OCI-LY1 (cell line): ENCODE measurements around the gene PACS2.

ENCODE experiments used
- H2AFZ ChIP-seq: fragments of 200-600 bp; sonication (generic), shearing (Covaris generic); 2 replicates; pipeline ENCODE4 v1.6.0; 2014; ENCODE audit warnings: antibody characterized with exemption, mild to moderate bottlenecking, low read length
- H3F3A ChIP-seq: fragments of 200-600 bp; sonication (generic), shearing (Covaris generic); 2 replicates; pipeline ENCODE4 v1.6.0; 2014; ENCODE audit warnings: mild to moderate bottlenecking, antibody characterized with exemption, low read length, moderate library complexity; ENCODE audit not compliant: insufficient read depth
- H3K27ac ChIP-seq: fragments of 200-600 bp; sonication (generic); 2 replicates; pipeline ENCODE4 v1.5.1; 2014; ENCODE audit warnings: low read length, mixed run types, mild to moderate bottlenecking, low read depth; ENCODE audit not compliant: poor library complexity, severe bottlenecking
- H3K27me3 ChIP-seq: fragments of 200-600 bp; sonication (generic); 2 replicates; pipeline ENCODE4 v1.6.0; 2014; ENCODE audit warnings: antibody characterized with exemption, mild to moderate bottlenecking, low read length, moderate library complexity; ENCODE audit not compliant: insufficient read depth
- H3K36me3 ChIP-seq: fragments of 200-600 bp; sonication (generic); 2 replicates; pipeline ENCODE4 v1.6.1; 2014; ENCODE audit warnings: mild to moderate bottlenecking, antibody characterized with exemption, low read length, moderate library complexity, mixed read lengths; ENCODE audit not compliant: insufficient read depth
- H3K4me1 ChIP-seq: fragments of 200-600 bp; sonication (generic); 2 replicates; pipeline ENCODE4 v1.5.1; 2014; ENCODE audit warnings: mild to moderate bottlenecking, low read length, moderate library complexity; ENCODE audit not compliant: insufficient read depth, severe bottlenecking
- H3K4me2 ChIP-seq: fragments of 200-600 bp; sonication (generic), shearing (Covaris generic); 2 replicates; pipeline ENCODE4 v1.6.1; 2014; ENCODE audit warnings: low read length
- H3K4me3 ChIP-seq: fragments of 200-600 bp; sonication (generic); 2 replicates; pipeline ENCODE4 v1.5.1; 2014; ENCODE audit warnings: low read length, low read depth, mild to moderate bottlenecking, mixed read lengths; ENCODE audit not compliant: poor library complexity, severe bottlenecking
- H3K79me2 ChIP-seq: fragments of 200-600 bp; shearing (Covaris generic); 2 replicates; pipeline ENCODE4 v1.6.1; 2016; ENCODE audit warnings: mixed run types, low read length, mixed read lengths; ENCODE audit not compliant: insufficient read depth
- H3K9ac ChIP-seq: fragments of 200-600 bp; sonication (generic), shearing (Covaris generic); 2 replicates; pipeline ENCODE4 v1.6.1; 2014; ENCODE audit warnings: mild to moderate bottlenecking, low read length, mixed read lengths
- H3K9me2 ChIP-seq: fragments of 200-600 bp; sonication (generic), shearing (Covaris generic); 2 replicates; pipeline ENCODE4 v1.6.1; 2014; ENCODE audit warnings: low read depth, mild to moderate bottlenecking, low read length, mixed read lengths
- H3K9me3 ChIP-seq: fragments of 200-600 bp; shearing (Covaris generic); 2 replicates; pipeline ENCODE4 v1.6.1; 2014; ENCODE audit warnings: low read length, mixed read lengths
- H4K20me1 ChIP-seq: fragments of 200-600 bp; sonication (generic), shearing (Covaris generic); 2 replicates; pipeline ENCODE4 v1.6.0; 2016; ENCODE audit warnings: mild to moderate bottlenecking, low read length; ENCODE audit not compliant: insufficient read depth
- EZH2 ChIP-seq: fragments of 200-600 bp; sonication (generic), shearing (Covaris generic); IDR thresholded peaks from 2 replicates; pipeline ENCODE4 v1.8.0; 2017; ENCODE audit warnings: borderline replicate concordance, mixed run types, mild to moderate bottlenecking, antibody characterized with exemption, low read length, moderate library complexity, mixed read lengths
- TF ChIP-seq, protein P1 (sequence below): fragments of 200-600 bp; sonication (generic), shearing (Covaris generic); IDR thresholded peaks from 2 replicates; pipeline ENCODE4 v1.5.1; 2017; ENCODE audit warnings: mild to moderate bottlenecking, antibody characterized with exemption, low read length, moderate library complexity, mixed read lengths

Gene PACS2

DNA sequence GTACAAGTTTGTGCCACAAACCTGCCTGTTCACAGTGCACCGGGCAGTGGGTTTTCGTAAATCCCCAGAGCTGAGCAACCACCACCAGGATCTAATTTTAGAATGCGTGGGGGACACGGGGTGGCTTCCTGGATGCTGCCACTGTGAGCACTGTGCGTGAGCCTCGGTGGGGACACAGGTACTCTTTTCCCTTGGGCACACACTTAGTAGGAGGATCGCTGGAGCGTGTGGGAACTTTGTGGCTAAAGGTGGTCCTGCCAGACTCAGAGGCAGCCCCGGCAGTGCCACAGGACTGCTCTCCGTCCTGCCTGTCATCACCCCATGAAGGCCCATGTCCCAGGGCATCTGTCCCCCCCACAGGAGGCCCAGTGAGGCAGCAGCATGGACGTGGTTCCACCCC, 45.1 kb upstream of the PACS2 start:
- no peak overlapping the region for H3K27ac ChIP-seq
- H2AFZ ChIP-seq = no peak overlapping the region
- H3K4me3 ChIP-seq = no peak overlapping the region
- H3K36me3 ChIP-seq = no peaks in the 10 kb centered on the region
- no peaks in the 10 kb centered on the region for H4K20me1 ChIP-seq
- no peaks in the 10 kb centered on the region for H3K4me1 ChIP-seq
- H3F3A ChIP-seq = no peaks in the 10 kb centered on the region
- TF ChIP-seq, protein P1, sequence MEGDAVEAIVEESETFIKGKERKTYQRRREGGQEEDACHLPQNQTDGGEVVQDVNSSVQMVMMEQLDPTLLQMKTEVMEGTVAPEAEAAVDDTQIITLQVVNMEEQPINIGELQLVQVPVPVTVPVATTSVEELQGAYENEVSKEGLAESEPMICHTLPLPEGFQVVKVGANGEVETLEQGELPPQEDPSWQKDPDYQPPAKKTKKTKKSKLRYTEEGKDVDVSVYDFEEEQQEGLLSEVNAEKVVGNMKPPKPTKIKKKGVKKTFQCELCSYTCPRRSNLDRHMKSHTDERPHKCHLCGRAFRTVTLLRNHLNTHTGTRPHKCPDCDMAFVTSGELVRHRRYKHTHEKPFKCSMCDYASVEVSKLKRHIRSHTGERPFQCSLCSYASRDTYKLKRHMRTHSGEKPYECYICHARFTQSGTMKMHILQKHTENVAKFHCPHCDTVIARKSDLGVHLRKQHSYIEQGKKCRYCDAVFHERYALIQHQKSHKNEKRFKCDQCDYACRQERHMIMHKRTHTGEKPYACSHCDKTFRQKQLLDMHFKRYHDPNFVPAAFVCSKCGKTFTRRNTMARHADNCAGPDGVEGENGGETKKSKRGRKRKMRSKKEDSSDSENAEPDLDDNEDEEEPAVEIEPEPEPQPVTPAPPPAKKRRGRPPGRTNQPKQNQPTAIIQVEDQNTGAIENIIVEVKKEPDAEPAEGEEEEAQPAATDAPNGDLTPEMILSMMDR = no peak
- no peak for TF ChIP-seq EZH2
- no peaks in the 10 kb centered on the region for H3K9me2 ChIP-seq
- H3K9me3 ChIP-seq = no peaks in the 10 kb centered on the region
- no peaks in the 10 kb centered on the region for H3K79me2 ChIP-seq
- no peak overlapping the region for H3K4me2 ChIP-seq
- H3K9ac ChIP-seq = no peak overlapping the region
- no peaks in the 10 kb centered on the region for H3K27me3 ChIP-seq

- H3K27ac ChIP-seq = no peak overlapping the region
- H3K9me2 ChIP-seq = no peaks in the 10 kb centered on the region
- H2AFZ ChIP-seq = no peak overlapping the region
- no peak overlapping the region for H3K9ac ChIP-seq
- H3K36me3 ChIP-seq = no peaks in the 10 kb centered on the region
- H3K4me3 ChIP-seq = no peak overlapping the region
- H3K4me1 ChIP-seq = no peaks in the 10 kb centered on the region
- H4K20me1 ChIP-seq = no peaks in the 10 kb centered on the region
- H3K79me2 ChIP-seq = no peaks in the 10 kb centered on the region
- H3F3A ChIP-seq = no peaks in the 10 kb centered on the region
- H3K4me2 ChIP-seq = no peak overlapping the region
- no peaks in the 10 kb centered on the region for H3K9me3 ChIP-seq
- TF ChIP-seq, protein P1 = no peak
- 0 out of 2 replicates have a peak, but pooled peaks cover 4% of the 10 kb centered on the region for H3K27me3 ChIP-seq
These were observed 43.2 kb upstream of the PACS2 start for GRCh38 chr14:105271224-105271890.

DNA sequence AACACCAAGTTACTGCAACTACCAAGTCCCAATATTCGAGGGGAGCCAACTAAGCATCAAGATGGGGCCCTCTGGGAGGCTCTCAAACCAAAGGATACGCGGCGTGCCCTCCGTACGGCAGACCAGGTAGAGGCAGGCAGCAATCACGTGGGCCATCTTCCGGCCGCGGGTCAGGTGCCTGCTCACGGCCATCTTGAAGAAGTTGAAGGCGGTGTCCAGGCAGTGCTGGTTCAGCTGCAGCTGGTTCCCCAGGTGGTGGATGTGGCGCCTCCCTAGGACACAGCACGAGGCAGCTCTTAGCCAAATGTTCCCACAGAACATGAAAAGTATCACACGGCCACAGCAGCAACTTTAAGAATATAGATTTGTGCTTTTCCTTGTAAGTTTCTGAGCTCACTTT, 41.9 kb upstream of the PACS2 start:
- no peak for TF ChIP-seq EZH2
- TF ChIP-seq, protein P1 = no peak
- H3K79me2 ChIP-seq = no peaks in the 10 kb centered on the region

More for the DNA sequence above, 41.9 kb upstream of the PACS2 start:
- Histone ChIP-seq H4K20me1 (no peaks in the 10 kb centered on the region), H3K27me3 (0 out of 2 replicates have a peak, but pooled peaks cover 4% of the 10 kb centered on the region), H3K36me3 (no peaks in the 10 kb centered on the region), H3K4me2 (no peak overlapping the region), H3K4me1 (no peaks in the 10 kb centered on the region), H3K4me3 (no peak overlapping the region), H2AFZ (no peak overlapping the region), H3K9me3 (no peaks in the 10 kb centered on the region), H3K9ac (no peak overlapping the region), H3F3A (no peaks in the 10 kb centered on the region), H3K27ac (no peak overlapping the region), H3K9me2 (no peaks in the 10 kb centered on the region)
